HepG2 (cell line): ENCODE data around the gene JAGN1. TPM values are rescaled to one million over a fixed set of nuclear protein-coding genes. Genes with fewer than 3 reads are reported as not detected.

Source experiments
- ATAC-seq: fragments of 200-7000 bp; cut with Tn5 transposase; 3 replicates; pipeline ENCODE4 v1.9.1; 2020; ENCODE audit warnings: mild to moderate bottlenecking, moderate library complexity
- BruUV-seq: library from RNA; stranded (reverse); fragments of 400-500 nt; replicated peaks from 2 replicates; lab custom pipeline; 2021; lab: Mats Ljungman, UMichigan
- CTCF ChIA-PET: fragments of 300-600 bp; formaldehyde crosslinking; extraction: SDS; loops from one replicate; lab custom pipeline; 2021; ENCODE audit warnings: low total read pairs, inconsistent platforms, low intra/inter-chr PET ratio; lab: Yijun Ruan, JAX
- POLR2A ChIA-PET: fragments of 350-600 bp; sonication (Branson Sonifier 250); formaldehyde crosslinking; loops from one replicate; lab custom pipeline; 2020; ENCODE audit warnings: antibody characterized with exemption, inconsistent platforms; lab: Yijun Ruan, JAX
- DNase-seq: peaks from one replicate; pipeline ENCODE4 v3.0.0-alpha.2; 2015; ENCODE audit warnings: low spot score
- FAIRE-seq: peaks from 3 replicates; lab custom pipeline; 2011; peaks lifted over from hg19 to GRCh38; lab: Jason Lieb, UNC
- H2AFZ ChIP-seq: one replicate; pipeline ENCODE4 v1.6.1; 2011; ENCODE audit warnings: low read length, inconsistent platforms
- H3K27ac ChIP-seq: fragments of 300-600 bp; 3 replicates; pipeline ENCODE4 v1.8.0; 2011; ENCODE audit warnings: mixed run types, mild to moderate bottlenecking, mixed read lengths, low read length, inconsistent platforms; ENCODE audit not compliant: insufficient read depth; ENCODE audit errors: extremely low read length
- H3K27me3 ChIP-seq, 2 experiments: fragments of 200-600 bp in 1 of 2; 2 replicates in 1 of 2; 3 replicates in 1 of 2; pipeline versions ENCODE4 v1.6.0 to v1.8.0; 2011; ENCODE audit warnings: low read length in 2 of 2, mild to moderate bottlenecking in 2 of 2, moderate library complexity in 2 of 2, inconsistent platforms in 1 of 2; ENCODE audit not compliant: insufficient read depth in 2 of 2, control insufficient read depth in 1 of 2
- H3K36me3 ChIP-seq, 2 experiments: fragments of 200-600 bp in 1 of 2; replicated peaks in 1 of 2; 2 replicates in 1 of 2; 3 replicates in 1 of 2; pipeline versions ENCODE4 v1.5.1 to v1.8.0; 2011; ENCODE audit warnings: low read length in 2 of 2, inconsistent platforms in 1 of 2; ENCODE audit not compliant: insufficient read depth in 2 of 2, control insufficient read depth in 1 of 2
- H3K4me1 ChIP-seq: 2 replicates; pipeline ENCODE4 v1.5.1; 2012; ENCODE audit warnings: low read length, inconsistent platforms; ENCODE audit not compliant: insufficient read depth
- H3K4me2 ChIP-seq: 2 replicates; pipeline ENCODE4 v1.6.0; 2011; ENCODE audit warnings: low read depth, low read length, inconsistent platforms
- H3K4me3 ChIP-seq, 3 experiments: fragments of 200-600 bp in 1 of 3; sonication (generic), shearing (Covaris generic) in 1 of 3; replicated peaks in 1 of 3; 2 replicates each; pipeline ENCODE4 v1.5.1; 2011 to 2016; ENCODE audit warnings: low read length in 3 of 3, inconsistent platforms in 2 of 3, low read depth in 2 of 3, mild to moderate bottlenecking in 2 of 3, control low read depth in 1 of 3, mixed read lengths in 1 of 3; ENCODE audit not compliant: insufficient read depth in 1 of 3
- H3K79me2 ChIP-seq: one replicate; pipeline ENCODE4 v1.6.1; 2011; ENCODE audit warnings: low read length, inconsistent platforms; ENCODE audit not compliant: insufficient read depth
- H3K9ac ChIP-seq: 2 replicates; pipeline ENCODE4 v1.6.0; 2011; ENCODE audit warnings: mild to moderate bottlenecking, low read depth, low read length, inconsistent platforms; ENCODE audit not compliant: insufficient read depth
- H3K9me3 ChIP-seq: 2 replicates; pipeline ENCODE4 v1.5.1; 2012; ENCODE audit warnings: mild to moderate bottlenecking, low read length
- H4K20me1 ChIP-seq: 2 replicates; pipeline ENCODE4 v1.6.0; 2011; ENCODE audit warnings: inconsistent platforms, mild to moderate bottlenecking, low read length, moderate library complexity; ENCODE audit not compliant: insufficient read depth
- DZIP1 ChIP-seq: sonication (generic); formaldehyde crosslinking; IDR thresholded peaks from 2 replicates; pipeline ENCODE4 v1.5.0; 2020; ENCODE audit warnings: mild to moderate bottlenecking, missing genetic modification reagents
- FOXA3 ChIP-seq: IDR thresholded peaks from 2 replicates; pipeline ENCODE4 v1.6.1; 2016; ENCODE audit warnings: missing genetic modification reagents, missing compliant biosample characterization
- HOXA3 ChIP-seq: sonication (generic); formaldehyde crosslinking; IDR thresholded peaks from 2 replicates; pipeline ENCODE4 v1.5.0; 2020; ENCODE audit warnings: missing genetic modification reagents
- KLF11 ChIP-seq: IDR thresholded peaks from 2 replicates; pipeline ENCODE4 v1.6.1; 2016; ENCODE audit warnings: missing compliant biosample characterization
- NCOA5 ChIP-seq: sonication (generic); formaldehyde crosslinking; IDR thresholded peaks from 2 replicates; pipeline ENCODE4 v1.4.0; 2020; ENCODE audit warnings: missing genetic modification reagents
- RNF219 ChIP-seq: sonication (generic); formaldehyde crosslinking; IDR thresholded peaks from 2 replicates; pipeline ENCODE4 v1.5.0; 2020; ENCODE audit warnings: mild to moderate bottlenecking, missing genetic modification reagents
- TCF12 ChIP-seq, 2 experiments: fragments of 450-650 bp in 1 of 2; sonication (generic) in 1 of 2; formaldehyde crosslinking in 1 of 2; IDR thresholded peaks; 2 replicates each; pipeline versions ENCODE4 v1.6.1 to v1.8.0; 2017 to 2022; ENCODE audit warnings: antibody characterized with exemption in 1 of 2, mild to moderate bottlenecking in 1 of 2, missing genetic modification reagents in 1 of 2, moderate library complexity in 1 of 2
- YY1 ChIP-seq: IDR thresholded peaks from 2 replicates; pipeline ENCODE4 v1.6.1; 2011; ENCODE audit warnings: low read length, low read depth, moderate library complexity, mild to moderate bottlenecking; ENCODE audit not compliant: insufficient read depth, insufficient replicate concordance
- ZBTB39 ChIP-seq: sonication (generic); formaldehyde crosslinking; IDR thresholded peaks from 2 replicates; pipeline ENCODE4 v1.5.0; 2020; ENCODE audit warnings: missing genetic modification reagents
- ZNF143 ChIP-seq: sonication (generic); formaldehyde crosslinking; IDR thresholded peaks from 2 replicates; pipeline ENCODE4 v1.4.0; 2020; ENCODE audit warnings: missing genetic modification reagents
- ZNF296 ChIP-seq: sonication (generic); formaldehyde crosslinking; conservative IDR thresholded peaks from 2 replicates; pipeline ENCODE4 v1.5.0; 2020; ENCODE audit warnings: mild to moderate bottlenecking, missing genetic modification reagents
- ZNF331 ChIP-seq: sonication (generic); formaldehyde crosslinking; IDR thresholded peaks from 2 replicates; pipeline ENCODE4 v1.4.0; 2020; ENCODE audit warnings: missing genetic modification reagents
- ZNF724P ChIP-seq: sonication (generic); formaldehyde crosslinking; IDR thresholded peaks from 2 replicates; pipeline ENCODE4 v1.8.0; 2022; ENCODE audit warnings: missing genetic modification reagents, borderline replicate concordance
- ZNF737 ChIP-seq: sonication (generic); formaldehyde crosslinking; IDR thresholded peaks from 2 replicates; pipeline ENCODE4 v1.5.0; 2020; ENCODE audit warnings: missing genetic modification reagents, mild to moderate bottlenecking, borderline replicate concordance
- ZNF766 ChIP-seq: sonication (generic); formaldehyde crosslinking; IDR thresholded peaks from 2 replicates; pipeline ENCODE4 v1.5.0; 2020; ENCODE audit warnings: missing genetic modification reagents, borderline replicate concordance
- ZNF800 ChIP-seq: sonication (generic); formaldehyde crosslinking; IDR thresholded peaks from 2 replicates; pipeline ENCODE4 v1.4.0; 2020; ENCODE audit warnings: missing genetic modification reagents
- ZNF83 ChIP-seq: sonication (generic); formaldehyde crosslinking; IDR thresholded peaks from 2 replicates; pipeline ENCODE4 v1.4.0; 2020; ENCODE audit warnings: missing genetic modification reagents, mild to moderate bottlenecking, borderline replicate concordance
- WGBS: methylation state at CpG from one replicate; pipeline ENCODE4 v1.1.6; 2017; ENCODE audit warnings: low lambda C conversion rate; 5-methylcytosine and 5-hydroxymethylcytosine counted together
- in situ Hi-C: cut with HindIII; loops from 2 replicates; pipeline ENCODE4 v1.10.0; 2017; ENCODE audit warnings: low pct_unique_long_range_greater_than_20kb; ENCODE audit not compliant: extremely low pct_ligation_motif_present
- intact Hi-C: fragments of 100-400 bp; cut with micrococcal nuclease; formaldehyde crosslinking; loops from one replicate; pipeline ENCODE4 v1.10.0; 2022; ENCODE audit not compliant: unreplicated experiment
- polyA plus RNA-seq, 8 experiments: library from polyadenylated mRNA; depleted of rRNA in 3 of 8; stranded (reverse) in 7 of 8; unstranded in 1 of 8; fragments of >200 nt; fragmentation: Illumina TruSeq in 4 of 8; extraction: Trizol in 4 of 8; gene quantifications; 2 replicates each; pipeline versions ENCODE4 v1.2.1 to v1.2.3, GENCODE V29; 2011 to 2016; ENCODE audit warnings: low read depth in 4 of 8, missing spikeins in 1 of 8, mixed read lengths in 1 of 8; ENCODE audit not compliant: insufficient read depth in 1 of 8
- total RNA-seq, 5 experiments: library from RNA; depleted of rRNA; stranded (reverse); fragments of >200 nt; fragmentation: Illumina TruSeq; extraction: Trizol; gene quantifications; 2 replicates each; pipeline ENCODE4 v1.2.3, GENCODE V29; 2016; ENCODE audit warnings: low read depth in 1 of 5

JAGN1 gene
- total and polyA plus RNA-seq, 2 of the 13 experiments (the other 11 are each of a cell fraction or from before 2014, with no cell fraction given), result 49.9 to 50.9 TPM

- no peak for FAIRE-seq
- H4K20me1 ChIP-seq, result no peaks in the 10 kb centered on the region
- no TSS peak for BruUV-seq
- WGBS, result 90% methylated on average over 2 of the region's 2 CpGs
- no peaks in the 10 kb centered on the region for H3K9me3 ChIP-seq
- ChIA-PET POLR2A (no interaction called here), CTCF (no interaction called here)
- peaks cover 18% of the 10 kb centered on the region for H3K79me2 ChIP-seq
- H3K4me2 ChIP-seq, result no peak overlapping the region
- H3K9ac ChIP-seq, result no peak overlapping the region
- no peaks in the 10 kb centered on the region for H3K27me3 ChIP-seq
- intact Hi-C loops, result no loop called here
- H3K4me3 ChIP-seq, result no peak overlapping the region
- peaks cover 33% of the 10 kb centered on the region for H3K4me1 ChIP-seq
- peaks cover 6 to 25% of the 10 kb centered on the region in 2 experiments; a peak in 4 of 5 replicates for H3K36me3 ChIP-seq
- H3K27ac ChIP-seq, result no peak overlapping the region
- ATAC-seq, result no peak
- in situ Hi-C loops, result no loop called here
- no peak for DNase-seq
- no peak overlapping the region for H2AFZ ChIP-seq
- TF ChIP-seq ZNF800 (CRISPR knock-in tag) (no peak), NCOA5 (no peak), ZNF143 (no peak), DZIP1 (no peak), ZBTB39 (CRISPR knock-in tag) (no peak), ZNF724P (no peak), YY1 (no peak), TCF12 (IDR thresholded peaks at IDR 0.05) (no peak), TCF12 (CRISPR knock-in tag; IDR thresholded peaks at IDR 0.05) (no peak), HOXA3 (CRISPR knock-in tag) (no peak), ZNF83 (CRISPR knock-in tag) (no peak), ZNF331 (no peak), RNF219 (CRISPR knock-in tag) (no peak), KLF11 (CRISPR knock-in tag) (no peak), ZNF737 (no peak), ZNF296 (CRISPR knock-in tag) (no peak), FOXA3 (CRISPR knock-in tag) (no peak), ZNF766 (CRISPR knock-in tag) (no peak)
Measured at GRCh38 chr3:9938966-9939365, 48.6 kb downstream of the JAGN1 start.
